GM06990 (cell line): ENCODE data around the gene RASSF1.
A peak's percentile ranks its signal among the peaks of the same experiment; 100 is the strongest.

Source experiments
- DNase-seq: peaks from one replicate; pipeline ENCODE4 v3.0.0-alpha.2; 2011; ENCODE audit not compliant: insufficient read length; ENCODE audit errors: extremely low read depth
- H3K27me3 ChIP-seq: replicated peaks from 2 replicates; pipeline ENCODE4 v1.6.0; 2011; ENCODE audit warnings: low read length; ENCODE audit not compliant: control insufficient read depth, insufficient read depth
- H3K36me3 ChIP-seq: 2 replicates; pipeline ENCODE4 v1.5.1; 2011; ENCODE audit warnings: low read length; ENCODE audit not compliant: control insufficient read depth, insufficient read depth
- H3K4me3 ChIP-seq: replicated peaks from 2 replicates; pipeline ENCODE4 v1.5.1; 2011; ENCODE audit warnings: low read depth, mild to moderate bottlenecking, control low read depth, low read length
- TF ChIP-seq, protein P1 (sequence below): IDR thresholded peaks from 2 replicates; pipeline ENCODE4 v1.5.1; 2011; ENCODE audit warnings: low read length, control low read depth, mild to moderate bottlenecking, inconsistent platforms; ENCODE audit not compliant: insufficient read depth, poor library complexity, severe bottlenecking

The RASSF1 gene

DNA sequence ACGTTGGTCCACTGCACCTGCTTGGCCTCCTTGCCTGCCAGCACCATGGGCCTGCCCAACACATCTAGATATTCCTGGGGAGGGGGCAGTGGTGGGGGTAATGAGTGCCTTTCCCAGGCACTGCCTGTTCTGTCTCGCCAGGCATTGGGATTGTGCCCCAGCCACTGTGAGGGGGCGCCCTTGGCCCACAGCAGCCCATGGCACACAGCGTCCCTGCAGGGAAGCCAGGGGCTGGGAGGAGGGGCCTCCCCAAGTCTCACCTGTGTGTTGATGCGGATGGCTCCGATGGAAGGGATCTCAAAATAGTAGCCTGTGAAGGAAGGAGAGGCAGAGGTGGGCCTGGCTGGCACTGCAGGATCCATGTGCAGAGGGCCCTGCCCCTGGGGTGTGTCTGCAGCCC, 37.4 kb upstream of the RASSF1 start:
- Histone ChIP-seq H3K27me3 (no peaks in the 10 kb centered on the region; the same call in 1 of the 2 replicates), H3K36me3 (no peaks in the 10 kb centered on the region), H3K4me3 (no peak overlapping the region)
- TF ChIP-seq, protein P1, sequence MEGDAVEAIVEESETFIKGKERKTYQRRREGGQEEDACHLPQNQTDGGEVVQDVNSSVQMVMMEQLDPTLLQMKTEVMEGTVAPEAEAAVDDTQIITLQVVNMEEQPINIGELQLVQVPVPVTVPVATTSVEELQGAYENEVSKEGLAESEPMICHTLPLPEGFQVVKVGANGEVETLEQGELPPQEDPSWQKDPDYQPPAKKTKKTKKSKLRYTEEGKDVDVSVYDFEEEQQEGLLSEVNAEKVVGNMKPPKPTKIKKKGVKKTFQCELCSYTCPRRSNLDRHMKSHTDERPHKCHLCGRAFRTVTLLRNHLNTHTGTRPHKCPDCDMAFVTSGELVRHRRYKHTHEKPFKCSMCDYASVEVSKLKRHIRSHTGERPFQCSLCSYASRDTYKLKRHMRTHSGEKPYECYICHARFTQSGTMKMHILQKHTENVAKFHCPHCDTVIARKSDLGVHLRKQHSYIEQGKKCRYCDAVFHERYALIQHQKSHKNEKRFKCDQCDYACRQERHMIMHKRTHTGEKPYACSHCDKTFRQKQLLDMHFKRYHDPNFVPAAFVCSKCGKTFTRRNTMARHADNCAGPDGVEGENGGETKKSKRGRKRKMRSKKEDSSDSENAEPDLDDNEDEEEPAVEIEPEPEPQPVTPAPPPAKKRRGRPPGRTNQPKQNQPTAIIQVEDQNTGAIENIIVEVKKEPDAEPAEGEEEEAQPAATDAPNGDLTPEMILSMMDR: no peak
- DNase-seq: no peak

DNA sequence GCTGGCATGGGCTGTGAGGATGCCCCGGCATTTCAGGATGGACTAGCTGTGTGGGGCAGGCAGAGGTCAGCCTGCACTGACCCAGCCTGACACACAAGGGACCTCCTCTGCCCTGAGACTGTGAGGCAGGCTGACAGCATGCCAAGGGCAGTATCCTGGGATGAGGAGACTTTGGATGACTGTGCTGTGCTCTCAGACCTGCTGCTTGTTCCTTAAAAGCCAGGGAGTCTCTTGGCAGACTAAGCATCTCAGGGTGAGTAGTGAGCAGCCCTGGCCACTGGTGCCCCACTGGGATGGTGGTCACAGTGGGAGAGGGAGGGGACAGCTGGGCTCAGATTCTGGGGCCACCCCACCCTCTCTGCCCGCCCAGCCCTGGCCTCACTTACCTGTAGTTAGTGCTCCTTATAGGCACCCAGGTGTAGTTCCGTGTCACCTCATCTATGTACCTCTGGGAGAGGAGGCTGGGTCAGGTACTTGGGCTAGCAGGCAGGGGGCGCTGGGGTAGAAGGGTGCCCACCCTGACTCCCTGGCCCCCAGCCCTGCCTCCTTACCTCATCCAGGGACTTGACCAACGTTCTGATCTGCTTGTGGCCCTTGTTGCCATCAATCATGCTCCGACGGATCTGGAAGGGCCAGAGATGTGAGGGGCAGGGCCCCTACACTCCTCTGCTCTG, 34.8 kb upstream of the RASSF1 start:
- H3K27me3 ChIP-seq: peaks cover 4% of the 10 kb centered on the region
- DNase-seq: no peak
- H3K4me3 ChIP-seq: no peak overlapping the region
- TF ChIP-seq, protein P1: peak; percentile 13
- no peaks in the 10 kb centered on the region for H3K36me3 ChIP-seq

DNA sequence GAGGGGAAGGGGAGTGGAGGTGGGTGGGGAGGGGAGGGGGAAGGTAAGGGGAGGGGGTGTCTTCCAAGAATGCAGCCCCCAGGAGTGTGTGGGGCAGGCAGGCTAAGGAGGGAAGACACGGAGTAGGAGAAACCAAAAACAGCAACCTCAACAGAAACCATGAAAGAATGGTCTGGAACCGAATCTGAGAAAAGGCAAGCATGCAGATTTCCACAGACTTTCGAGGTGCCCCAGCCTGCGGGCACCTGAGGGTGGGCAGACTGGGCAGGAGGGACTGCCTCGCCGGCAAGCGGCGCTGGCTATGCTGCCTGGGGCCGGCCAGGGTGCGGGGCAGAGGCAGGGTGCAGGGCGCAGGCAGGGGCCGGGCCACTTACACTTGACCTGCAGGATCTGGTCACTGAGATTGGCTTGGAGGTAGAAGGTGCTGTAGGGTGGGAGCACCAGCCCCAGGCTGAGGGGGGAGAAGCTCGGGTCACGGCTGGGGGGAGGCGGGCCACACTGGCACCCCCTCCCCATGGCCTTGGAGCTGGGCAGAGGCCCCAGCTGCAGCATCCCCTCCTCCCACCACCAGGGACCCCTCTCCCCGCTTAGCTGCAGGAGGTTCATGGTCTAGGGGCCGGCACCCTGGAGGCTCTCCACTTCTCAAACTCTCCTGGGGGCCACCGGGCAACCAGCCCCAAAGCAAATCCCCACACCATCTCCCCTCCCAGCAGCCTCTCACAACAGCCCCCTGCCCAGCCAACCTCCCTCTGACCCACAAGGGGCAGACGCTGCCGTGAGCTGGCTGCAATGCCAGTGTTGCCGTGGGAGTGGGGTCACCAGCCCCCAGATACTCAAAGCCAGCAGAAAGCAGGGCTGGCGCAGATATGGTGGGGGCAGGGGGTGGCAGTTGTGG, 34.0 kb upstream of the RASSF1 start:
- Histone ChIP-seq H3K27me3 (peaks cover 4% of the 10 kb centered on the region), H3K4me3 (no peak overlapping the region), H3K36me3 (no peaks in the 10 kb centered on the region)
- no peak for DNase-seq
- TF ChIP-seq, protein P1: no peak

DNA sequence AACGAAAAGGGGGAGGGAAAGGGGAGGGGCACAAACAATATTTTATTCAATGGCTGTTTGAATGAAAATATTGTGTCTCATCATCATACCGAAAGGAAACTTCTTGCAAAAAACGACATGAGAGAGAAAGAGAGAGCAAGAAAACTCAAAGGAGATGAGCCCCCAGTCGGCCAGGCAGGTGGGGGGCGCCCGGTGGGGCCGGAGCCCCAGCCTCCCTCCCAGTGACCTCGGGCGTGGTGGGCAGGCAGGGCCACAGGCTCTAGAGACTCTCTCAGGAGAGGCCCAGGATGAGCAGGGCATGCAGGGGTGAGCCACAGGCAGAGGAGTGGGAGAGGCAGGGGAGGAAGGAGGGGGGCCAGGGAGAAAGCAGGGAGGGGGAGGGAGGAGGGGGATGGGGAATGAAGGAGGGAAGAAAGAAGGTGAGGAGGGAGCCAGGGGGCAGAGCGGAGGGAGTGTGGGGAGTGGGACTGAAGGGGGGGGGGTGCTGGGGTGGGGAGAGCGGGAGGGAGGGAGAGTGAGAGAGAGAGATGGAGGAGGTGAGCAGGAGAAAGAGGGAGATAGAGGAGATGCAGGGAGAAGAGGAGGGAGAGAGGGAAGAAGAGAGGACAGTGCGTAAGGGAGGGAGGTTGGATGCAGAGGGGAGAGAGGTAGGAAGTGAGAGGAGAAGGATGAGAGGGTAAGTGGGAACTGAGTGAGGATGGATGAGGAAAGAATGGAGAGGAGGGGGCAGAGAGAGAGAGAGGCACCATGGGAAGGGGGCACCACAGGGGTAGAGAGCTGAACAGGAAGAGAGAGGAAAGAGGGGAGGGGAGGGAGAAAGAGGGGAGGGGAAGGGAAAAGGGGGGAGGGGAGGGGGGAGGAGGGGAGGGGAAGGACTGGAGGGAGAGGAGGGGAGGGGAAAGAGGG, 32.8 kb upstream of the RASSF1 start:
- no peak overlapping the region for H3K4me3 ChIP-seq
- peaks cover 6% of the 10 kb centered on the region for H3K27me3 ChIP-seq
- TF ChIP-seq, protein P1: no peak
- no peak for DNase-seq
- H3K36me3 ChIP-seq: no peaks in the 10 kb centered on the region

DNA sequence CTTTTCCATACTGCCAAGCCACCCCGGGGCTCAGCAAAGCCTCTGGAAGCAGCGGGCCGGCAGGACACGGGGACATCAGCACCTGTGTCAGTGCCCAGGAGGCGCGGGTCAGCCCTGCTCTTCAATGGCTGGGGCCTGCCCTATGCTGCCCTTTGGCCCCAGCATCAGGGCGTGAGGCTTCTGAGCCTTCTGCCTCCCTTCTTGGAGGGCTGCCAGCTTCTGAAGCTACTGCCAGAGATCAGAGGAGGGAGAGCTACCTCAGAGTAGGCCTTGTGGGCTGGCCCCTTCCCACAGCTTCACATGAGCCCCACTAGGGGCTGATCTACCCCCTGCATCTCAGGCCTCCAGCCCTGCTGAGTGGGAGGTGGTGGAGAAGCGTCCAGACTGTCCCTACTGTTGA, 31.7 kb upstream of the RASSF1 start:
- Histone ChIP-seq H3K4me3 (no peak overlapping the region), H3K36me3 (no peaks in the 10 kb centered on the region), H3K27me3 (peaks cover 6% of the 10 kb centered on the region)
- TF ChIP-seq, protein P1: no peak
- no peak for DNase-seq
